Measurements from ENCODE around the gene AKAP6.

The AKAP6 gene

DNA sequence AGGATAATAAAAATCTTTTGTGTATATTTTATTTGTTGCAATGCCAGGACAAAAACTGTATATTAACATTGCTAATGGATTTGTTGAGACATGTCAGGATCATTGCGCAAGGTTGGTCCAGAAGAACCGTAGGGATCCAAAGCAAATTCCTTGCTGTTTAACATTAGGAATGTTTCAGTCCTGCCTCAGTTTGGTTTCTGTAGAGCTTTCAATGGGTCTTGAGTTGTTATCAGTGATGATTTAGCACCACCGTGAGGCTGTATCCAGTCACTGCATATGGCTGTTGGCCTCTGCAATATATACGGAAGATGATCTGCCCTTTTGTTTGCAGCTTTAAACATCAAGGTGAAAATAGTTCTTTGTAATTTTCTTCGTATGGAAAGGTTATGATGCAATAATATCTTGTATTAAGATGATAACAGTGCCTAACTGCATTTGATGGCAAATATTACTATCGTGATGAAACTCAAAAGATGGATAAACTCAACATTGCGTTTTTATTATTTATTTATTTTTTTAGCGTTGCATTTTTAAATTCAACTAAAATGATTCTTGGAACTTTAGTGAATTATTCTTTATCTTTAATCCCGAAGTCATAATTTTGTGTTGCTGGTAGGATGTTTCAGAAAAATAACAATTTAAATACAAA is 231.2 kb downstream of the AKAP6 start:
- Histone ChIP-seq H3K27ac (ENCODE audit: low read length) (no peak overlapping the region), H3K36me3 (ENCODE audit: insufficient read depth, low read depth, low read length) (no peaks in the 10 kb centered on the region), H3K9ac (ENCODE audit: low read depth, low read length) (no peak overlapping the region), H3K4me1 (ENCODE audit: insufficient read depth, low read length) (peaks cover 10% of the 10 kb centered on the region; the same call in 1 of the 2 replicates), H3K27me3 (ENCODE audit: insufficient read depth, low read length) (no peaks in the 10 kb centered on the region), H3K4me3 (ENCODE audit: low read length) (no peak overlapping the region), H3K9me3 (ENCODE audit: insufficient read depth, low read depth, low read length) (no peaks in the 10 kb centered on the region)

DNA sequence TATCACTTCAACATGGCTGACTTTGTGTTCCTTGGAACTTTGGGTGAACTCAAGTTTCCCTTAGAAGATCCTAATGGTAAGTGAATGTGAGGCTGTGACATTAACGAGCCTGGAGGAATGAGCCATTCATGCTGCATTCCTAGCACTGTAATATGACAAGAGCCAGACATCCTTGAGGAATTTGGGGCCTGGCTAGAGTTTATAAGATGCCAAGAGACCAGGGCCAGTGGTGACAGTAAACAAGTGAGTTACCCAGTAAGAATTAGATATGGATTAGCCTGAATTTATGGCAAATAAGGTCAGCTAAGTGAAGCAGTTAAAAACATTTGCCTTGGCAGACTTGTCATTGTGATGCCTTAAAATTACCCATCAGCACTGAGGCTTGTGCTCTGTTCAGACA is 232.4 kb downstream of the AKAP6 start:
- H3K9me3 ChIP-seq (ENCODE audit: insufficient read depth, low read depth, low read length): no peaks in the 10 kb centered on the region

DNA sequence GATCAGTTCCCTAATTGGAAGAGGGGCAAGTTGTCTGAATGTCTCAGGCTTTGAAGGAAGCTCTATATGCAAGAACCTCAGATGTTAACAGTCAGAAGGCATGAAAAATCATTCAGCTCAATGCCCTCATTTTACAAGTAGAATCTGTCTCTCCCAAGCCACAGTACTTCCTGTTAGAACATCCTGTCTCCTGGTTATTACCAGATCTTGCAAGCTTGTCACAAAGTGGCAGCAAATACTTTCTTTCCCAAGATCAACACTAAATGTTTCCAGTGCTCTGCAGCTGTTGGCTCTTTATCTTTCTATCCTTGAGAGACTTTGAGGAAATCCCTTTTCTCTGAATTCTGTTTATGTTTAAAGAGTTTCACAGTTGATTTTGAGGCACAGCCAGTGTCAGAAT is 235.5 kb downstream of the AKAP6 start:
- Histone ChIP-seq H3K9ac (ENCODE audit: low read depth, low read length) (no peak overlapping the region), H3K27ac (ENCODE audit: low read length) (no peak overlapping the region), H3K4me3 (ENCODE audit: low read length) (no peak overlapping the region), H3K9me3 (ENCODE audit: insufficient read depth, low read depth, low read length) (no peaks in the 10 kb centered on the region), H3K36me3 (ENCODE audit: insufficient read depth, low read depth, low read length) (no peaks in the 10 kb centered on the region), H3K4me1 (ENCODE audit: insufficient read depth, low read length) (peaks cover 6% of the 10 kb centered on the region; the same call in 1 of the 2 replicates), H3K27me3 (ENCODE audit: insufficient read depth, low read length) (no peaks in the 10 kb centered on the region)

More for the DNA sequence above, 232.4 kb downstream of the AKAP6 start:
- peaks cover 10% of the 10 kb centered on the region; the same call in 1 of the 2 replicates for H3K4me1 ChIP-seq (ENCODE audit: insufficient read depth, low read length)
- H3K27ac ChIP-seq (ENCODE audit: low read length): no peak overlapping the region
- no peaks in the 10 kb centered on the region for H3K27me3 ChIP-seq (ENCODE audit: insufficient read depth, low read length)
- H3K4me3 ChIP-seq (ENCODE audit: low read length): no peak overlapping the region
- H3K9ac ChIP-seq (ENCODE audit: low read depth, low read length): no peak overlapping the region
- no peaks in the 10 kb centered on the region for H3K36me3 ChIP-seq (ENCODE audit: insufficient read depth, low read depth, low read length)

DNA sequence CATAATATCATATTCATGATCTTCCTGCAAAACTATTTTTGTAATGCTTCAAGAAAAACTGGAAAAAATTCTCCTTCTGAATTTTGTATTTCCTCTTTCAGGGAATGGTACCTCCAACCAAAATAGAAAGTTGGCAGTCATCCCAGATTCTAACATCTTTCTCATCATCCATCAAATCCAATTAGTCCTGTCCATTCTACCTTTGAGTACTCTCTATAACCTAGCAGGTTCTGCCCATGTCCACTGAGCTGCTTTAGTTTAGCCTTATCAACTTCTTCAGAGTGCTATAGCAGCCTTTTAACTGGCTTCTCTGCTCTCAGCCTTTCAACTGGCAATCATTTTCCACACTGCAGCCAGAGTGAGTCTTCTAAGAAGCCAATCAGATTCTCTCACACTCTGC is 236.2 kb downstream of the AKAP6 start:
- no peaks in the 10 kb centered on the region for H3K9me3 ChIP-seq (ENCODE audit: insufficient read depth, low read depth, low read length)

DNA sequence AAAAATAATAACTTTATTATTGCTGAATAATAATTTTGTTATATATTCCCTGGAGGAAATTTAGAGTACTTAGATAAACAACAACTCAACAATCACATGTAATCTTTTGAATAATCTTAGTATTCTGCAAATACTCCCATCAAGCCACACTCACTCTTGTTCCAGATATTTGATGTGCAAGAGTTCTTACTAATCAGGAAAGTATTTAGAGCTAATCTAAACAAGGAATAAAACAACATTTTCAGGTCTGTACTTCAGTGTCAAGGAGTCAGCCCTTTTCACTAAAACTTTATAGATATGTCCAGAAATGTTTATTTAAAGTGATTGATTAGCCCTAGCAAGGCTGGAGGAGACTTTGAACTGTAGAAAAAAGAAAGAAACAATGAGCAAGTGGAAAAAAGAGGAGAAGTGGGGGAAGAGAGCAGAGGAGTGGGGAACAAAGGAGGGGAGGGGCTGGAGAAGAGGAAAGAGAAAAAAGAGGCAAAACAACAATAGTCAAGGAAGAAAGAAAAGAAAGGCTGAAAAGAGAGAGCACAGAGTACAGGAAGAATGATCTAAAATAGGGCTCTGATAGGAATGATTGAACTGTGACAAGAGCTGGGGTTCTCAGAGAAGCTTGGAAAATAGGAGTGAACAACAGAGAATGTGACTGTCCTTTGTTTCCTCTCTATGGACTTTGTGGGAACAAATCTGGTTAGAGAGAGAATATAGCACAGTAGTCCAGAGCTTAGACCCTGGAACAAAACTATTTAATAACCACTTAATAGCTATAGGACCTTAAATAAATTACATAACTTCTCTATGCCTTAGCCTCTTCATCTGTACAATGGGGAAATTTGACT is 238.7 kb downstream of the AKAP6 start:
- Histone ChIP-seq H3K9me3 (ENCODE audit: insufficient read depth, low read depth, low read length) (no peaks in the 10 kb centered on the region), H3K4me1 (ENCODE audit: insufficient read depth, low read length) (no peaks in the 10 kb centered on the region; the same call in 1 of the 2 replicates), H3K9ac (ENCODE audit: low read depth, low read length) (no peak overlapping the region), H3K27me3 (ENCODE audit: insufficient read depth, low read length) (no peaks in the 10 kb centered on the region), H3K4me3 (ENCODE audit: low read length) (no peak overlapping the region), H3K27ac (ENCODE audit: low read length) (no peak overlapping the region), H3K36me3 (ENCODE audit: insufficient read depth, low read depth, low read length) (no peaks in the 10 kb centered on the region)

More for the DNA sequence above, 236.2 kb downstream of the AKAP6 start:
- Histone ChIP-seq H3K4me1 (ENCODE audit: insufficient read depth, low read length) (no peaks in the 10 kb centered on the region), H3K9ac (ENCODE audit: low read depth, low read length) (no peak overlapping the region), H3K27me3 (ENCODE audit: insufficient read depth, low read length) (no peaks in the 10 kb centered on the region), H3K36me3 (ENCODE audit: insufficient read depth, low read depth, low read length) (no peaks in the 10 kb centered on the region), H3K4me3 (ENCODE audit: low read length) (no peak overlapping the region), H3K27ac (ENCODE audit: low read length) (no peak overlapping the region)

DNA sequence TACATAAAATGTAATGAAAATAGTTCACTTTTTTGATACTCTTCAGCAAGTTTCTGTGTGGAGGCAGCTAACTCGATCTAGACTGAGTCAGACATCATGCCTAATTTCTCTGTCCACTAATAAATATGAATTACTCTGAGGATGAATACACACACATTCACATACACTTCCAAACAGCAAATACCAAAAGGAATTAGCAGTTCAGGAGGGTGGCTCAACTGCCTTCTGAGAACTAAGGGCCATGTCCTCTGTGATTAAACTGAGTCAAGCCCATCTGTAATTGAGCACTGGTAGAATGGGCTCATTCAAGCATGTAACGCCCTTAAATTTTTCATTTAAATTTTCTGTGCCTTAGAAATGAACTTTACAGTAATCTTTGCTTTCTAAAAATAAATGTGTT is 242.5 kb downstream of the AKAP6 start:
- no peak overlapping the region for H3K4me3 ChIP-seq (ENCODE audit: low read length)
- H3K9ac ChIP-seq (ENCODE audit: low read depth, low read length): no peak overlapping the region
- no peak overlapping the region for H3K27ac ChIP-seq (ENCODE audit: low read length)
- H3K27me3 ChIP-seq (ENCODE audit: insufficient read depth, low read length): no peaks in the 10 kb centered on the region
- no peaks in the 10 kb centered on the region for H3K9me3 ChIP-seq (ENCODE audit: insufficient read depth, low read depth, low read length)
- peaks cover 2% of the 10 kb centered on the region; the same call in 1 of the 2 replicates for H3K4me1 ChIP-seq (ENCODE audit: insufficient read depth, low read length)
- H3K36me3 ChIP-seq (ENCODE audit: insufficient read depth, low read depth, low read length): no peaks in the 10 kb centered on the region

DNA sequence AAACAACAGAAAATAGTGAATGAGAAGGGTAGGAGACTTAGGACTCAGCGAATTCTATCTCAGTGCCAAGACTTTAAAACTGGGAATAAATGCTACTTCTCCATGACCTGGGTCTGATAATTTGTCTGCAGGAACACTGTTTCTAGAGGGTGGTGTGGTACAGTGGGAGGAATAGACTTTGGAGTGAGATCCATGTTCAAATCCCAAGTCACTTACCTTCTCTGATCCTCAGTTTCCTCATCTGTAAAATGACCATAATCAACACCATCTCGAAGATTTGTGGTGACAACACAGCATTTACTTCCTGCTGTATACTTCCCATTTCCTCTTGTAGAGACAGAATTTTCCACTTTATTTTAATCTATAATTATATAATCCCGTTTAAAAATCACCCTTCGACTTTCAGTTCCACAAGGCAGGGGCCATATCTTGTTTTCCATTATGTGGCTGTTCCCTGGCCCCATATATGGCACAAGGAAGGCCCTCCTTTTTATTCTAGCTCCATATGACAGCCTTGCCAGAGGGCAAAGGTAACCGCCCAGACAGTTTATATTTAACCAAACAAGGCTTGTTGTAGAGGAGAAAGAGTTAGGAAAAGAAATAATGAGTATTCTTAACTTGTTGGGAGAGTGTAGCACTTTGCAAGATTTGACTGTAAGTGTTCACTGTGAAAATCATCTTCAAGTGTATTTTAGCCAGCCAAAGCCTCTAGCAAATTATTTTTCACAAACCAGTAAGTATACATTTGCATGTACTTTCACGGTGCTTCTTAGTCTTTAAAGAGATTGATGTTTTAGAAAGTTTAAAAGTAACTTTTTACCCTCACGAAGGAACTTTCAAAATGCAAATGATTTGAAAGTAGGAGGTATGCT is 243.1 kb downstream of the AKAP6 start:
- H3K9me3 ChIP-seq (ENCODE audit: insufficient read depth, low read depth, low read length): no peaks in the 10 kb centered on the region
- no peak overlapping the region for H3K4me3 ChIP-seq (ENCODE audit: low read length)
- H3K36me3 ChIP-seq (ENCODE audit: insufficient read depth, low read depth, low read length): no peaks in the 10 kb centered on the region
- H3K27ac ChIP-seq (ENCODE audit: low read length): no peak overlapping the region
- peaks cover 2% of the 10 kb centered on the region; the same call in 1 of the 2 replicates for H3K4me1 ChIP-seq (ENCODE audit: insufficient read depth, low read length)
- no peaks in the 10 kb centered on the region for H3K27me3 ChIP-seq (ENCODE audit: insufficient read depth, low read length)
- H3K9ac ChIP-seq (ENCODE audit: low read depth, low read length): no peak overlapping the region

DNA sequence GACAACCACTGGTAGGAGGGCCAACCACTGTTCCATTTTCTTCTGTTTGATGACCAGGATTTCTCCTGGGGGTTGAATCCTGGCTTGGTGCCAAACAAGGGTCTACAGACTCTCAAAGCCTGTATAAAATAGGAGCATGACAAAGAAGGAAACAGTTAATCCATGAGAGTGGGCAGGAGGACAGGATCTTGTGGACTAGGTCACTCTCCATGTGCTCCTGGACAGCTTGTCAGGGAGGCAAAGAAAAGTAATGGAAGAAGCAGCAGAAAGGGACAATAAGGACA is 243.7 kb downstream of the AKAP6 start:
- Histone ChIP-seq H3K4me1 (ENCODE audit: insufficient read depth, low read length) (peaks cover 2% of the 10 kb centered on the region; the same call in 1 of the 2 replicates), H3K4me3 (ENCODE audit: low read length) (no peak overlapping the region)

DNA sequence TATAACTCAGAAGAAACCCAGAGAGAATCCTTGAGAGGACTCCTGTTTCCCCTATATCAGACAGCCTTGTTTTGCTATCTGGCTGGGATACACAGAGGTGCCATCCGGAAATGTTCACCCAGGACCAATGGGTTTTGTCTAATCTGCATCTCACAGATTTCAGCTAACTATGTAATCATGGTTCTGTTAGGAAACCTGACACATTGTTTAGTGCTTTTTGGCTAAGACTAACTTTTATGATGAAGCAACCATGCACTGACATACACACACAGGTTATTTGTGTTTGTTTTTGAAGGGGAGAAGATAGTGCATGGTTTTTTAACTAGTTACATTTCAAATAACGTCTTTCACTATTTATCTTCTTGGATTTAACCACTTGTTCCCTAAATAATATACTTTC is 245.2 kb downstream of the AKAP6 start:
- H3K4me3 ChIP-seq (ENCODE audit: low read length): no peak overlapping the region
- no peak overlapping the region for H3K9ac ChIP-seq (ENCODE audit: low read depth, low read length)
- peaks cover 2% of the 10 kb centered on the region; the same call in 1 of the 2 replicates for H3K4me1 ChIP-seq (ENCODE audit: insufficient read depth, low read length)
- H3K9me3 ChIP-seq (ENCODE audit: insufficient read depth, low read depth, low read length): no peaks in the 10 kb centered on the region
- H3K36me3 ChIP-seq (ENCODE audit: insufficient read depth, low read depth, low read length): no peaks in the 10 kb centered on the region
- H3K27ac ChIP-seq (ENCODE audit: low read length): no peak overlapping the region
- H3K27me3 ChIP-seq (ENCODE audit: insufficient read depth, low read length): no peaks in the 10 kb centered on the region

More for the DNA sequence above, 243.7 kb downstream of the AKAP6 start:
- Histone ChIP-seq H3K9ac (ENCODE audit: low read depth, low read length) (no peak overlapping the region), H3K9me3 (ENCODE audit: insufficient read depth, low read depth, low read length) (no peaks in the 10 kb centered on the region), H3K27ac (ENCODE audit: low read length) (no peak overlapping the region), H3K36me3 (ENCODE audit: insufficient read depth, low read depth, low read length) (no peaks in the 10 kb centered on the region), H3K27me3 (ENCODE audit: insufficient read depth, low read length) (no peaks in the 10 kb centered on the region)

DNA sequence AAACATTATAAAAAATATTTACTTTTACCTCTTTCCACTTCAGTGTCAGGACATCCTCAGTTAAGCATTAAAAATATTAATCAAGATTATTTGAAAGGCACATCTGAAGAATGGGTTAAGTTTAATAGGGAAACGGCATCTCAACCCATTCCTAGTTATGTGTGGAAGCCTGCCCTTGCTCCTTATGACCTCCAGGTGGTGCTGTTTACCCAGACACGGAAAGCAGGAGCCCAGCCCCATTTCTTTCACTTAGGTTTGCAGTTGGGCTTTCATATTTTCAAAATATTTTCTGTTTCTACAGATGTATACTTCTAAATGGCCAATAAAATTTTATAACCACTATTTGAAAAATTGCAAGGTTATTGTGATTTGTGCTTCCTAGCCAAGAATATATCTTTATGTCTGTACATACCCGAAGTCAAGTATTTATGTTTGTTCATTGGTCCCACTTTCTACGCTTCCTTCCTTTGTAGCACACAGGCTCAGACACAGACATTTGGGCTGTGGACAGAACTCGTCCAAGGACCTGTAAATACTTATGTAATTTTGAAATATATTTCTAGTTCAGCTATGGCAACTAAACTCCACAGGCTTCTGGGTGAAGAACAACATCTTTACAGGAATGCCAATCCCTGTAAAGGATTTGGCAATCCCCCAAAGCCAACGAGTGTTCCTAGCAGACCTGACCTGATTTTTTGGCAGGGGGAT is 247.1 kb downstream of the AKAP6 start:
- H3K9me3 ChIP-seq (ENCODE audit: insufficient read depth, low read depth, low read length): no peaks in the 10 kb centered on the region
- H3K27ac ChIP-seq (ENCODE audit: low read length): no peak overlapping the region
- H3K36me3 ChIP-seq (ENCODE audit: insufficient read depth, low read depth, low read length): no peaks in the 10 kb centered on the region
- peaks cover 2% of the 10 kb centered on the region; the same call in 1 of the 2 replicates for H3K4me1 ChIP-seq (ENCODE audit: insufficient read depth, low read length)
- H3K27me3 ChIP-seq (ENCODE audit: insufficient read depth, low read length): no peaks in the 10 kb centered on the region
- no peak overlapping the region for H3K4me3 ChIP-seq (ENCODE audit: low read length)
- no peak overlapping the region for H3K9ac ChIP-seq (ENCODE audit: low read depth, low read length)

DNA sequence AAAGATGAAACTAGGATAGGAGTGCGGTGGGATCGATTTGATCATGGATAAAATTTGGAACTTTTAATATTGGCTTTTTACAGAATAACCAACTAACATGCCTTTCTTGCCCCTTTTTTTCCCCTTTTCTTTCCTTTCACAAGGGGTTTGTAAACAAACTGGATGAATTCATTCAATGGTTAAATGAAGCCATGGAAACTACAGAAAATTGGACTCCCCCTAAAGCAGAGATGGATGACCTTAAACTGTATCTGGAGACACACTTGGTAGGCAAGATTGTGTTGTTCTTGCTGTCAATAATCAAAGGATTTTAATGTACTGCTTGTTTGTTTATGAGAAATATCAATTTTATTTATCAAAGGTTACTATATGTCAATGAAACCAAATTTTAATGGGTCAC is 247.9 kb downstream of the AKAP6 start:
- Histone ChIP-seq H3K4me1 (ENCODE audit: insufficient read depth, low read length) (peaks cover 2% of the 10 kb centered on the region; the same call in 1 of the 2 replicates), H3K27ac (ENCODE audit: low read length) (no peak overlapping the region), H3K4me3 (ENCODE audit: low read length) (no peak overlapping the region), H3K36me3 (ENCODE audit: insufficient read depth, low read depth, low read length) (no peaks in the 10 kb centered on the region), H3K27me3 (ENCODE audit: insufficient read depth, low read length) (no peaks in the 10 kb centered on the region), H3K9ac (ENCODE audit: low read depth, low read length) (no peak overlapping the region), H3K9me3 (ENCODE audit: insufficient read depth, low read depth, low read length) (no peaks in the 10 kb centered on the region)

Measured in iPS-20b (cell line).